GM06990 (cell line): ENCODE data around the gene SEMA6A.

Experiments
- DNase-seq: peaks from one replicate; pipeline ENCODE4 v3.0.0-alpha.2; 2011; ENCODE audit not compliant: insufficient read length; ENCODE audit errors: extremely low read depth
- H3K27me3 ChIP-seq: replicated peaks from 2 replicates; pipeline ENCODE4 v1.6.0; 2011; ENCODE audit warnings: low read length; ENCODE audit not compliant: control insufficient read depth, insufficient read depth
- H3K36me3 ChIP-seq: 2 replicates; pipeline ENCODE4 v1.5.1; 2011; ENCODE audit warnings: low read length; ENCODE audit not compliant: control insufficient read depth, insufficient read depth
- H3K4me3 ChIP-seq: replicated peaks from 2 replicates; pipeline ENCODE4 v1.5.1; 2011; ENCODE audit warnings: low read depth, mild to moderate bottlenecking, control low read depth, low read length
- CTCF ChIP-seq: IDR thresholded peaks from 2 replicates; pipeline ENCODE4 v1.5.1; 2011; ENCODE audit warnings: low read length, control low read depth, mild to moderate bottlenecking, inconsistent platforms; ENCODE audit not compliant: insufficient read depth, poor library complexity, severe bottlenecking

Gene SEMA6A

GRCh38 chr5:116424951-116425350, 149.7 kb downstream of the SEMA6A start:
- Histone ChIP-seq H3K4me3 (no peak overlapping the region), H3K27me3 (no peaks in the 10 kb centered on the region), H3K36me3 (no peaks in the 10 kb centered on the region)
- DNase-seq, result no peak
- no peak for TF ChIP-seq CTCF

DNA sequence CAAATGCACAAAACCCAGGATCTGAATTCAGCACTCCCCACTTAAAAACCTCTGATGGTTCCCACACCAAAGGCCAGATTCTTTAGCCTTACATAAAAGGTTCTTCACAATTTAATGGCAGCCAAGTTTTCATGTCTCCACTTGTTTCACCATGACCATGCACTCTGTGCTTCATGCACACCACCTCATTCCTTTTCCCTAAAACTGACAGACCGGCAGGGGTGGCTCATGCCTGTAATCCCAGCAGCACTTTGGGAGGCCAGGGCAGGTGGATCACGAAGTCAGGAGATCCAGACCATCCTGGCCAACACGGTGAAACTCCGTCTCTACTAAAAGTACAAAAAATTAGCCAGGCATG, 150.4 kb downstream of the SEMA6A start:
- no peak for DNase-seq
- Histone ChIP-seq H3K27me3 (no peaks in the 10 kb centered on the region), H3K4me3 (no peak overlapping the region), H3K36me3 (no peaks in the 10 kb centered on the region)
- TF ChIP-seq CTCF, result no peak

- DNase-seq, result no peak
- Histone ChIP-seq H3K4me3 (no peak overlapping the region), H3K27me3 (no peaks in the 10 kb centered on the region), H3K36me3 (no peaks in the 10 kb centered on the region)
- no peak for TF ChIP-seq CTCF
Observed at GRCh38 chr5:116423587-116424257, 150.9 kb downstream of the SEMA6A start.

- TF ChIP-seq CTCF, result no peak
- DNase-seq, result no peak
- no peak overlapping the region for H3K4me3 ChIP-seq
- no peaks in the 10 kb centered on the region for H3K36me3 ChIP-seq
- H3K27me3 ChIP-seq, result no peaks in the 10 kb centered on the region
Observed at GRCh38 chr5:116423141-116423540, 151.5 kb downstream of the SEMA6A start.

- no peak for TF ChIP-seq CTCF
- H3K27me3 ChIP-seq, result no peaks in the 10 kb centered on the region
- no peaks in the 10 kb centered on the region; the same call in 1 of the 2 replicates for H3K36me3 ChIP-seq
- DNase-seq, result no peak
- no peak overlapping the region for H3K4me3 ChIP-seq
Observed at GRCh38 chr5:116421080-116421629, 153.5 kb downstream of the SEMA6A start.
